ENCODE data around the gene DCAF10.

GRCh38 chr9:37902796-37903646 lies 102.4 kb downstream of the DCAF10 start:
- TF ChIP-seq CTCF (conservative IDR thresholded peaks at IDR 0.05; ENCODE audit: low read depth, low read length) (no peak), EZH2phosphoT487 (IDR thresholded peaks at IDR 0.05; ENCODE audit: borderline replicate concordance, low read length) (no peak)
